ENCODE measurements around the gene PAX6. TPM values are rescaled to one million over a fixed set of nuclear protein-coding genes. Genes with fewer than 3 reads are reported as not detected.

Gene PAX6
- total and polyA plus RNA-seq, 2 of the 13 experiments (the other 11 are each of a cell fraction or from before 2014, with no cell fraction given): 0.15 to 1.1 TPM

- no peak for TF ChIP-seq PAXIP1 (CRISPR knock-in tag; conservative IDR thresholded peaks at IDR 0.05)
- TF ChIP-seq ZNF350 (CRISPR knock-in tag; IDR thresholded peaks at IDR 0.05; ENCODE audit: borderline replicate concordance, low read depth): no peak
- TF ChIP-seq MBD4 (IDR thresholded peaks at IDR 0.05; ENCODE audit: borderline replicate concordance, low read length): no peak
Measured at GRCh38 chr11:31767685-31768084, 43.4 kb downstream of the PAX6 start (continued).

GRCh38 chr11:31767066-31767465 lies 44.1 kb downstream of the PAX6 start:
- Histone ChIP-seq H2AFZ (ENCODE audit: low read length) (no peak overlapping the region), H3K4me1 (ENCODE audit: insufficient read depth, low read length) (no peaks in the 10 kb centered on the region), H3K36me3 (replicated peaks in 1 of 2; ENCODE audit: control insufficient read depth in 1 of 2, insufficient read depth in 2 of 2, low read length in 2 of 2) (no peaks in the 10 kb centered on the region), H3K9me3 (ENCODE audit: low read length) (no peaks in the 10 kb centered on the region), H3K27ac (ENCODE audit: extremely low read length, insufficient read depth, low read length) (no peak overlapping the region), H3K4me3 (replicated peaks in 1 of 3; ENCODE audit: insufficient read depth in 1 of 3, low read depth in 2 of 3, low read length in 3 of 3) (no peak overlapping the region), H3K79me2 (ENCODE audit: insufficient read depth, low read length) (no peaks in the 10 kb centered on the region), H3K9ac (ENCODE audit: insufficient read depth, low read depth, low read length) (no peak overlapping the region), H3K4me2 (ENCODE audit: low read depth, low read length) (no peak overlapping the region), H3K27me3 (ENCODE audit: control insufficient read depth in 1 of 2, insufficient read depth in 2 of 2, low read length in 2 of 2) (no peaks in the 10 kb centered on the region), H4K20me1 (ENCODE audit: insufficient read depth, low read length) (no peaks in the 10 kb centered on the region)
- DNase-seq (ENCODE audit: low spot score) (no peak), ATAC-seq (no peak), FAIRE-seq (no peak)
- POLR2A ChIA-PET: no interaction called here
- CTCF ChIA-PET (ENCODE audit: low intra/inter-chr PET ratio, low total read pairs): no interaction called here
- no peak for TF ChIP-seq ZNF792 (CRISPR knock-in tag; IDR thresholded peaks at IDR 0.05)
- no peak for TF ChIP-seq SP140L (CRISPR knock-in tag; IDR thresholded peaks at IDR 0.05; ENCODE audit: borderline replicate concordance)
- no peak for TF ChIP-seq ZNF383 (CRISPR knock-in tag; IDR thresholded peaks at IDR 0.05; ENCODE audit: borderline replicate concordance)
- no peak for TF ChIP-seq THAP11 (CRISPR knock-in tag; IDR thresholded peaks at IDR 0.05)
- no peak for TF ChIP-seq ZFY (CRISPR knock-in tag; IDR thresholded peaks at IDR 0.05)
- no peak for TF ChIP-seq ISX (CRISPR knock-in tag; conservative IDR thresholded peaks at IDR 0.05)
- no peak for TF ChIP-seq ZNF660 (CRISPR knock-in tag; IDR thresholded peaks at IDR 0.05; ENCODE audit: borderline replicate concordance, low read depth)
- no peak for TF ChIP-seq TOE1 (CRISPR knock-in tag; IDR thresholded peaks at IDR 0.05)
- no peak for TF ChIP-seq ZIK1 (CRISPR knock-in tag; IDR thresholded peaks at IDR 0.05; ENCODE audit: borderline replicate concordance, low read depth)
- TF ChIP-seq CBX1 (IDR thresholded peaks at IDR 0.05; ENCODE audit: low read depth): no peak
- TF ChIP-seq ZFP36L1 (CRISPR knock-in tag; IDR thresholded peaks at IDR 0.05): no peak
- no peak for TF ChIP-seq TCF12 (IDR thresholded peaks at IDR 0.05)
- no peak for TF ChIP-seq TCF12 (CRISPR knock-in tag; IDR thresholded peaks at IDR 0.05)
- no peak for TF ChIP-seq BHLHE40 (IDR thresholded peaks at IDR 0.05; ENCODE audit: low read length)
- TF ChIP-seq KMT2B (CRISPR knock-in tag; IDR thresholded peaks at IDR 0.05): no peak
- TF ChIP-seq PTBP1 (IDR thresholded peaks at IDR 0.05; ENCODE audit: low read depth, low read length, poor library complexity, severe bottlenecking): no peak
- TF ChIP-seq CBFB (CRISPR knock-in tag; IDR thresholded peaks at IDR 0.05): no peak
- TF ChIP-seq MXI1 (IDR thresholded peaks at IDR 0.05; ENCODE audit: borderline replicate concordance, low read depth, low read length): no peak
- no peak for TF ChIP-seq ZSCAN29 (CRISPR knock-in tag; conservative IDR thresholded peaks at IDR 0.05)
- TF ChIP-seq HBP1 (CRISPR knock-in tag; IDR thresholded peaks at IDR 0.05; ENCODE audit: low read depth): no peak
- TF ChIP-seq SATB2 (CRISPR knock-in tag; IDR thresholded peaks at IDR 0.05): no peak
- in situ Hi-C loops (cut with HindIII; ENCODE audit: extremely low pct_ligation_motif_present, low pct_unique_long_range_greater_than_20kb): no loop called here
- 99% methylated on average over 3 of the region's 3 CpGs for WGBS (ENCODE audit: low lambda C conversion rate)
- no TSS peak for BruUV-seq (replicated peaks)
- intact Hi-C loops (cut with micrococcal nuclease; ENCODE audit: unreplicated experiment): no loop called here
